ENCODE data around the gene USP5.
"Not testable (repeated sequence)": the region's sequence is repeated elsewhere in the genome, so short reads cannot be mapped to it uniquely, and the experiment has no call there.

Gene USP5

DNA sequence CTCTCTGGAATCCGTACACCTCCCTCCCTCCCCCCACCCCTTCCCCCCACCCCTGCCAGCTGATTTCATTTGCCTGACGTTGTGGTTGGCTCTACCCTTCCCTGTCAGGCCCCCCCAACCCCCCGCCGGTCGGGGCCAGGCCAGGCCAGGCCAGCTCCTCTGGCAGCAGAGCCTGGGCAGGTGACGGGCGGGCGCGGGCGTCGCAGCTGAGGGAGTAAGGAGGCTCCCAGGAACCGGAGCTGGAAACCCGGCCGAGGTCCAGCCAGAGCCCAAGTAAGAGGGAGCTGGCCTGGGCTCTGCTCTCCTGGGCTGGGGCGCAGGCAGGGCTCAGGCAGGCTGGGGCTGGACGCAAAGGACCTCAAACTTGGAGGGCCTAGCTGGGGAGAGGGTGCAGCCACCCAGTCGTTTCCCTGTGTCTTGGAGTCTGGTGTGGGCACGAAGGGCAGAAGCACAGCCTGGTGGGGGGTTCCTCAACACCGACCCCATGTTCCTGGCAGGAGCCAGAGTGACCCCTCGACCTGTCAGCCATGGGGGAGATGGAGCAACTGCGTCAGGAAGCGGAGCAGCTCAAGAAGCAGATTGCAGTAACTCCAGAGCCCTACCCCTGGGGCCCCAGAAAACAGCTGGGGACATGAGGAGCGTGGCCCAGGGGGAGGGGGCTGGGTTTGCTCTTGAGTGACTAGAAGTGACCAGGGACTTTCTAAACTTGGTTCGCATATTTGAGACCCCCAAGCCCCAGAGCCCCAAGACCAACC is 11.0 kb upstream of the USP5 start, which contains the start of gene GNB3:
TSS of gene GNB3 (plus strand) at position 165 of the 755 bp plus-strand sequence. CDS start at position 528, 363 bp downstream.
- DNase-seq (ENCODE audit: low spot score), result no peak

DNA sequence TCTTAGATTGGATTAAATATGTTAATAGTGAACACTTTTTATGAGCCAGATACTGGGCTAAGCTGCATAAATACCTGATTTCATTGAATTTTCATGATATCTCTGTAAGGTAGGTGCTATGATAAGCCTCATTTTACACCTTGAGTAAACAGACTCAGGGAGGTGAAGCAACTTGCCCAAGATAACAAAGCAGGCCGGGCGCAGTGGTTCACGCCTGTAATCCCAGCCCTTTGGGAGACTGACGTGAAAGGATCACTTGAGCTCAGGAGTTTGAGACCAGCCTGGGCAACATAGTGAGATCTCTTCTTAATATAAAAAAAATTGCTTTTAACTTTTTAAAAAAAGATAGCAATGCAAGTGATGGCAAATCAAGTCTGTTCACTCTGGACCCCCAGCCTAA is 9.9 kb upstream of the USP5 start:
- no peak for DNase-seq (ENCODE audit: low spot score)

DNA sequence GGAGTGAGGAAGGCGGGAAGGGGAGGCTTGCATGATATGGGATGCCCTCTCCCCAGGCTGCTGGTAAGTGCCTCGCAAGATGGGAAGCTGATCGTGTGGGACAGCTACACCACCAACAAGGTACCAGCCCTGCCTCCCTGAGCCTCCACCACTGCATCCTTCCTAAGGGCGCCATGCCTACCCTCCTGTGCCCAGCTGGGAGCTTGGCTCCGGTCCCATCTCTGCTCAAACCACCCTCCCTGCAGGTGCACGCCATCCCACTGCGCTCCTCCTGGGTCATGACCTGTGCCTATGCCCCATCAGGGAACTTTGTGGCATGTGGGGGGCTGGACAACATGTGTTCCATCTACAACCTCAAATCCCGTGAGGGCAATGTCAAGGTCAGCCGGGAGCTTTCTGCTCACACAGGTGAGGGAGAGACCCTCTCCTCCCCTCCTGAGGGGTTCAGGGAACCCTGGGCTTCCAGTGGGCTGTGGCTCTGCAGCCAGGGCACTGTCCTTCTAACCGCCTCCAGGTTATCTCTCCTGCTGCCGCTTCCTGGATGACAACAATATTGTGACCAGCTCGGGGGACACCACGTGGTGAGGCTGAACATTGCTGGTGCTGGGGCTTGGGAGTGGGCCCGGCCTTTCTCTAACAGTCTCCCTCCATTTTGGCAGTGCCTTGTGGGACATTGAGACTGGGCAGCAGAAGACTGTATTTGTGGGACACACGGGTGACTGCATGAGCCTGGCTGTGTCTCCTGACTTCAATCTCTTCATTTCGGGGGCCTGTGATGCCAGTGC is 8.6 kb upstream of the USP5 start:
- DNase-seq (ENCODE audit: low spot score), result no peak

DNA sequence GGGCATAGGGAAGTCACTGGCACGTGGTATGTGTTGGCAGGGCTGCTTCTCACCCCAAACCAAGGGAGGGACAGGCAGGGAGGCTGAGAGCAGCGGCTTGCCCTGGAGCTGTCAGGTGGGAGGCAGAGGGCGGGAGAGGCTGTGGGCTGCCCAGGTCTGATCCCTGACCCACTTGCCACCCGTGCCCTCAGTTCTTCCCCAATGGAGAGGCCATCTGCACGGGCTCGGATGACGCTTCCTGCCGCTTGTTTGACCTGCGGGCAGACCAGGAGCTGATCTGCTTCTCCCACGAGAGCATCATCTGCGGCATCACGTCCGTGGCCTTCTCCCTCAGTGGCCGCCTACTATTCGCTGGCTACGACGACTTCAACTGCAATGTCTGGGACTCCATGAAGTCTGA is 6.6 kb upstream of the USP5 start:
- no peak for DNase-seq (ENCODE audit: low spot score)

DNA sequence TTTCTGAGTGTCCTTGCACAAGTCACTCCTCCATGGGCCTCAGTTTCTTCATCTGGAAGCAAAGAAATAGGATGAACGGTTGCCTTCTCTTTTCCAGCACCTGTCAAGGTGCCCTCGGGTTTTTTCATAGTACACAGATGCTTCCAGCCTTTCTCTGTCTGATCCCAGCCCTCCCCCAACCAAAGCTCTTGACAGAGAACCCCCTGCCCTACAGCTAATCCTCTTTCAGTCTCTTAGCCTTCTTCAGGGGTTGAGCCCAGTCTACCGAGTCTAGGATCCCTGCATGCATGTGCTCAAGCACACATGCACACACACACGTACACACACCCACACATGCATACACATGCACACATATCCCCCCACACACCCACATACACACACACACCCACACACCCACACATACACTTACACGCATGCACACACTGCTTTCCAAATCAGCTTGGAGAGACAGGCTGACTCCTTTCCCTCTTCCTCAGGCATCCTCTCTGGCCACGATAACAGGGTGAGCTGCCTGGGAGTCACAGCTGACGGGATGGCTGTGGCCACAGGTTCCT is 5.6 kb upstream of the USP5 start:
- no peak for DNase-seq (ENCODE audit: low spot score)

DNA sequence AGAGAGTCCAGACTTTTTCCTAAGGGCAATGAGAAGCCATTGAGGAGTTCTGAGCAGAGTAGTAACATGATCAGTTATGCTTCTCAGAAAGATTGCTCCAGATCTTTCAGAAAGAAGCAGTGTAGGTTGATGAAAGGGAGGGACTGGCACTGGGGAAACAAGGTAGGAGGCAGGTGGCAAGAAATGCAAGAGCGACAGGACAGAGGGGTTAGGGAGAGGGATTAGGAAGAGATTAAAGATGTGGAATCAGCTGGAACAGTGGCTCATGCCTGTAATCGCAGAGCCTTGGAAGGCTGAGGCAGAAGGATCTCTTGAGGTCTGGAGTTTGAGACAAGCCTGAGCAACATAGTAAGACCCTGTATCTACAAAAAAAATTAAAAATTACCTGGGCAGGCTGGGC is 4.3 kb upstream of the USP5 start:
- no peak for DNase-seq (ENCODE audit: low spot score)

DNA sequence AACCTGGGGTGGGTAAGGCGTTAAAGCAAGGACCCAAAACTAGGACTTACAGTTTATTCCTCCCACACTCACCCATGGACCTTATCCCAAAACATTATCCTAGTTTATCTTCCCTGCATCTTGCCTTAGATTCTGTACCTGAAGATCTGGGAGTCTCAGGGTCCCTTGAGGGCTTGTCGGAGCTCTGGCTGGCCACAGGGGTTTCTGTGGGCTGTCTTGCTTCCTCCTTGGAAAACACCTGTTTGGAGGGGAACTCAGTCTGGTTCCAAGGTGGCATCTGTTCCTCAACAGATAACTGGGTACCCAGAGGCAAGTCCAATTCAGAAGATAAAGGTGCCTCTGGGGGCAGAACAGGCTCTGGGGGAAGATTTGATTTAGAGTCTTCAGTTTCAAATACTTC is 2.5 kb upstream of the USP5 start:
- DNase-seq (ENCODE audit: low spot score), result no peak

DNA sequence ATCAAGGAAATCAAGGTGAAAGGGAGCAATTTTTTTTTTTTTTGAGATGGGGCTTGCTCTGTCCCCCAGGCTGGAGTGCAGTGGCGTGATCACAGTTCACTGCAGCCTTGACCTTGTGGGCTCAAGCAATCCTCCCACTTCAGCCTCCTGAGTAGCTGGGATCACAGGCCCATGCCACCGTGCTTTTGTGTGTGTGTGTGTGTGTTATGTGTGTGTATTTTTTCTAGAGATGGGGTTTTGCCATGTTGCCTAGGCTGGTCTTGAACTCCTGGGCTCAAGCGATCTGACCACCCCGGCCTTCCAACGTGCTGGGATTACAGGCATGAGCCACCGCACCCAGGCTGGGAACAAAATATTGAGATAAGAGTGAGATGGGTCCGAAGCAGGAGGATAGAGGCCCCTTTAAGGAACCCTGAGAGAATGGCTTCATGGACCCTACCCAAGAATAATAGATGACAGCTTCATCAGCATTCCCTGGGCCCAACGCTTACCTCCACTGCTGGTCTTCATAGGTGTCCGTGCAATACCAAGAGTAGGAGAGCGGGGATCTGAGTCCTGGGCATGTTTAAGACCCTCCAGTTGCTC is 1.9 kb upstream of the USP5 start:
- DNase-seq (ENCODE audit: low spot score), result no peak

DNA sequence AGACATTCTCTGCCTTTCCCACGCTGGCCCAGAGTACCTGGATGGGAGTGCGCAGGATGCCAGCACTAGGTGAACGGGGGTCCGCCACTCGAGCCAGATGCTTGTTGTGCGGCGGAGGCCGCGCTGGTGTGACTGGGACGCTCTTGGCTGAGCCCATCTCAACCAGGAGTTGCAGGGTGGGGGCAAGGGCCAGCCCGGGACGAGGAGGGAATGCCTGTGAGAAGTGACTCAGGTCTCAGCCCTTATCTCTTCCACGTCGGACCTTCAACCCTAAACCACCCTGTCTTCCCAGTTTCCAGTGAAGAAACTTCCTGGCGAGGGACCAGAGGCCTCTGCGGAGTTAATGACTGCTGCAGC is 1.2 kb upstream of the USP5 start:
- DNase-seq (ENCODE audit: low spot score), result no peak

DNA sequence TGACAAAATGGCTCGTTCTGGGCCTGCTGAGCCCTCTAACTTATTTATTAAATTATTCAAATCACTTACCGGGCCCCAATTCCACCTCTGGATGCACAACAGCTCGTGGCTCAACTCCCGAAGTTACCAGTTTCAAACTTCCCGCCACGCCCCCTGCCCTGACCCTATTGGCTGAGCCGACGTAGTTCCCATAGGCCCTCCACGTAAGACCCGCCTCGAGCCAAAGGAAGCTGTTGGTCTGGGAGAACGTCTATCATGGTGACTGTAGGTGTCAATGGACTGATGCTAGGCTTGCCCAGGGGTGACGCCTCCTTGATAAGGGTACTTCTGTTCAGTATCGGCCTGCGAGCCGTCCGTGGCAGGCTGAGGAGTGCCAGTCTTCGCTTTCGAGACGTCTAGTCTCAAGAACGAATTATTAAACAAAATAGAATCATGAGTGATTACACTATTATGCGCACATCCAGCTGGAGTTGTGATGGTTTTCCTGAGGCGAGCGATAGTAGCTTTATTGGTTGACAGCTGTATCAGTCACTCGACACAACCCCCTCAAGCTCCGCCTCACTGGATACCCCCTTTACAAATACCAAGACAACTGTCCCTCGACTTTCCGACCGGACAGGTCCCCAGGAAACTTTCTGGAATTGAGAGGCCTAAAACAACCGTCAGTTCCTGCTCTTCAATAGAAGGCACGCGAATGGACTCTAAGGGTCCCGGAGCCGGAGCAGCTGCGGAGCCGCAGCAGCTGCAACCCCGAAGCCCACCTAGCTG is 613 bp upstream of the USP5 start, which contains the start of gene CDCA3:
TSS of gene CDCA3 (minus strand) at position 134 of the 768 bp plus-strand sequence. CDS start 334 bp downstream, outside the sequence.
- DNase-seq (ENCODE audit: low spot score), result peak; percentile 100

DNA sequence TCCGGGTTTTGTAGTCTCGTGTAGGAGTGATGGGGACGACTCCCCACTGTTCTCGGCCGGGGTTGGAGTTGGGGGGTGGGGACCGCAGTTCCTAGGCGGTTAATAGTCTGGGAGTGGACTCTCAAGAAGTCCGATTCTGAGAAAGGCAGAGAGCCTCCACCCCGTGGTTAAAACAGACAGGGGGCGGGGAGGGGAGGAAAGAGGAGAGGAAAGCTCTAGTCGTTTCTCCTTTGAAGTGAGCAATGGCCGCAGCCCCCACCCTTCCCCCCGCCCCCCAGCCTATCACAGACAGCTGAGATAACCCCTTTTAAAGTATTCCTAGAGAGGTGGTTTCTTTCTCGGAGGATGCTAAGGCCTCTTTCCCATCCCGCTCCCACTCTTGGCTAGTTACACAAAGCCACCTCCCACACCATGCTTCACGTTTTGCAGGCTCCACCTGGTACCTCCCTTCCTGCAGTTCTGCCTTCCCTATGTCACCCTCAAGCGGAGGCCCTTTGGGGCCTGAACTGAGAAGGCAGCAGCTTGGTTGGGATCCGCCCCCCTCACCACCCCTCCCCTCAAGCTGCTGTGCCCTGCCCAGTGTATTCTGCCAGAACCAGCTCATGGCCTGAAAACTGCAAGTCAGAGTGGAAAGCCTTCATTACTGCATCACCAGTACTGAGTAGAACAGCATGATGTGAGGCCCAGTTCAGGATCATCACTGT is 853 bp downstream of the USP5 start:
- peak; percentile 37 for DNase-seq (ENCODE audit: low spot score)

DNA sequence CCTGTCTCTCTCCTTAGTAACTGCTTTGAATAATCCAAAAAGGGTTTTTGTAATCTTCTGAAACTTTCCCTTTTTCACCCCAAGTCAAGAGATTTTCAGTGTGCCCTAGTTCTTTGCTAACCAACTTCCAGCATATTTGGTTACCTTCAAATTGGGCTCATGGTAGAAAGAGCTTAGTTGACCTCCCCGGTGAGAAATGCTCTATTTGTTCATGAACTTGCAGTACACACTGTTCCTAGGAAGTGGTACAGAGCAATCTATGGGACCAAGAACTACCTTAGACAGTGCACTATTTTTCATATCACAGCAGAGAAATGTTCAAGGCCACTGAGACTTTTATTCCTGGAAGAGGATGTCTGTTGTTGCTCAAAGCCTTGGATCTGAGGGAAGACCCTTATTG is 1.7 kb downstream of the USP5 start:
- DNase-seq (ENCODE audit: low spot score), result no peak

DNA sequence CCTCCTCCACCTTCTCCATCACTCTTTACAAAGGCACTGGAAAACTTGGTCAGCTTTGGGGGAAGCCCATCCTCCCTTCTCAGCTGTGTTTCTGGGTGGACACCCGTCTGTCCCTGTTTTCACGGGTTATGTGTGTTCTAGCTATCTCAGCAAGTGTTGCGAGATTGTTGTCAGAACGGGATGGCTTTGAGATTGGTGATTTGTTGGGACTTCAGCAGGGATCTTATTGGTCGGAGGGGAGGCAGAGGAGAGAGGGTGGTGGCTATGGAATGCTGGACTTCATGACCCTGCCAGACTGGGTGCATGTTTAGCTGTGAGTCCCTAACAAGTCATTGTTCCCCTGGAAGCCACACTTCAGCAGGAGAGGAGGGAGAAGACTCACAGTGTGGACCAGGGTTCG is 2.1 kb downstream of the USP5 start:
- no peak for DNase-seq (ENCODE audit: low spot score)

DNA sequence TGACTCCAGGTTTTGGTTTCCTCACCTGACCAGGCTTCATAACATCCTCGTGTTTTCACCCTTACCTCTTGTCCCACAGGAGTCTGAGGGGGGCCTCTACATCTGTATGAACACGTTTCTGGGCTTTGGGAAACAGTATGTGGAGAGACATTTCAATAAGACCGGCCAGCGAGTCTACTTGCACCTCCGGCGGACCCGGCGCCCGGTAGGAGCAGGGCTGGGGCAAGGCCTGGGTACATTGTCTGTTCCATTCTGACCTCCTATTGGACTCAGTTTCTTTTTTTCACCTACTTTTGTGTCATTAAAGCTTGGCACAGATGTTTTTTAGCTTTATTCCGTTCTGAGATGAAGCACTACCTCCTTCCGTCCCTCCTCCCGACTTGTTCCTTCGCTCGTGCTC is 3.4 kb downstream of the USP5 start:
- DNase-seq (ENCODE audit: low spot score), result no peak

DNA sequence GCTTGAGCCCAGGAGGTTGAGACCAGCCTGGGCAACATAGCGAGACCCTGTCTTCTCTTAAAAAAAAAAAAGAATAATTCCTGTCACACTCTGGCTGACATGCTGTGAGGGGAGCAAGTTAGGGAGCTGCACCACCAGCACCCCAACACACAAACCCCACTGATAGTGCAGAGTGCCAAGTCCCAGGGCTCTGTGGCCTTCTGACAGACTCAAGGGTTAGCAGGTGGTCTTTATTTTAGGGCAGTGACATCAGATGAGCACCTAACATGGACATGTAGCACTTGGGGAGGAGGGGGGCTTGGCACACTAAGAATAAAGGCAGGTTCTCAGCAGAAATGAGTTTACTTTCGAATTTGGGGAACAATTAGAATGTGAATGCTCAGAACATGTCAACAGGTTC is 6.8 kb downstream of the USP5 start:
- no peak for DNase-seq (ENCODE audit: low spot score)

DNA sequence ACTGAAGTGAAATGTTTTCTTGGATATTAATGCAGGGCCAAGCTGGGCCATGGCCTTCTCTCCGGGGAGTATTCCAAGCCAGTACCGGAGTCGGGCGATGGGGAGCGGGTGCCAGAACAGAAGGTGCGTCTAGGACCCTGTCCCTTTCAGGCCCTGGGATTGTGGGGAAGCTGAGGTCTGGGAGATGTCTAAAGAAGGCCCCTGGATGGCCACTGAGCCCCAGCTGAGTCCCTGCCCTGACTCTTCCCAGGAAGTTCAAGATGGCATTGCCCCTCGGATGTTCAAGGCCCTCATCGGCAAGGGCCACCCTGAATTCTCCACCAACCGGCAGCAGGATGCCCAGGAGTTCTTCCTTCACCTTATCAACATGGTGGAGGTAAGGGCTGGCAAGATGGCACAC is 8.2 kb downstream of the USP5 start:
- DNase-seq (ENCODE audit: low spot score), result no peak

DNA sequence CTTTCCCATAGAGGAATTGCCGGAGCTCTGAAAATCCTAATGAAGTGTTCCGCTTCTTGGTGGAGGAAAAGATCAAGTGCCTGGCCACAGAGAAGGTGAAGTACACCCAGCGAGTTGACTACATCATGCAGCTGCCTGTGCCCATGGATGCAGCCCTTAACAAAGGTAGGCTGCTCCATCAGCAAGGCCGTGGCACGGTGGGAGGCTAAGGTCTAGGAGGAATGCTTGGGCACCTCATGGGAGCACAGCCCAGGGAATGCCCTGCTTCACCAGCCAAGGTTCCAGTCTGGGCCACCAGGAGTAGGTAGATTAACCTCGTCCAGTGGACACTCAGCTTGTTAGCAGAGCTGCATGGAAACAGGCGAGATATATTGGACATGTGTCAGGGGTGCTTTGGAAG is 9.0 kb downstream of the USP5 start:
- no peak for DNase-seq (ENCODE audit: low spot score)

DNA sequence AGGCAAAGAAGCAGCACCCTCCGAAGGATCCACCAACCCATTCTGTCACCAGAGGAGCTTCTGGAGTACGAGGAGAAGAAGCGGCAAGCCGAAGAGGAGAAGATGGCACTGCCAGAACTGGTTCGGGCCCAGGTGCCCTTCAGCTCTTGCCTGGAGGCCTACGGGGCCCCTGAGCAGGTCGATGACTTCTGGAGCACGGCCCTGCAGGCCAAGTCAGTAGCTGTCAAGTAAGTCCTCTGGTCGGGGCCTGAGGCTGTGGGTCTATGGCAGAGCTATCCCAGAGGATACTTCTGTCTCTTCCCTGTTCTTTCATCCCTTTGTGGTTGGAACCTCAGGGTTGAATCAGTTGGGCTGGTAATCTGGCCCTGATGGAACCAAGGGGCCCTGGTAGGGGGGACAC is 9.4 kb downstream of the USP5 start:
- no peak for DNase-seq (ENCODE audit: low spot score)

DNA sequence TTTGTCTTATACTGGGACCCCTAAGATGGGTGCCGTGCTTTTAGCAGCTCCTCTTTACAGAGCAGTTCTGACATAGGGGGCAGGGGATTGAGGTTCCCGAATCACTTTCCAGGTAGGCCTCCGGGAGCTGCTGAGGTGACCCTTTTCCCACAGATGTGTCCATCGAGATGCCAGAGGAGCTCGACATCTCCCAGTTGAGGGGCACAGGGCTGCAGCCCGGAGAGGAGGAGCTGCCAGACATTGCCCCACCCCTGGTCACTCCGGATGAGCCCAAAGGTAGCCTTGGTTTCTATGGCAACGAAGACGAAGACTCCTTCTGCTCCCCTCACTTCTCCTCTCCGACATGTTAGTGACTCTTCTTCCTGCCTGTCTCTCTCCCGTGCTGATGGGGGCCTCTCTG is 11.1 kb downstream of the USP5 start:
- DNase-seq (ENCODE audit: low spot score), result no peak

DNA sequence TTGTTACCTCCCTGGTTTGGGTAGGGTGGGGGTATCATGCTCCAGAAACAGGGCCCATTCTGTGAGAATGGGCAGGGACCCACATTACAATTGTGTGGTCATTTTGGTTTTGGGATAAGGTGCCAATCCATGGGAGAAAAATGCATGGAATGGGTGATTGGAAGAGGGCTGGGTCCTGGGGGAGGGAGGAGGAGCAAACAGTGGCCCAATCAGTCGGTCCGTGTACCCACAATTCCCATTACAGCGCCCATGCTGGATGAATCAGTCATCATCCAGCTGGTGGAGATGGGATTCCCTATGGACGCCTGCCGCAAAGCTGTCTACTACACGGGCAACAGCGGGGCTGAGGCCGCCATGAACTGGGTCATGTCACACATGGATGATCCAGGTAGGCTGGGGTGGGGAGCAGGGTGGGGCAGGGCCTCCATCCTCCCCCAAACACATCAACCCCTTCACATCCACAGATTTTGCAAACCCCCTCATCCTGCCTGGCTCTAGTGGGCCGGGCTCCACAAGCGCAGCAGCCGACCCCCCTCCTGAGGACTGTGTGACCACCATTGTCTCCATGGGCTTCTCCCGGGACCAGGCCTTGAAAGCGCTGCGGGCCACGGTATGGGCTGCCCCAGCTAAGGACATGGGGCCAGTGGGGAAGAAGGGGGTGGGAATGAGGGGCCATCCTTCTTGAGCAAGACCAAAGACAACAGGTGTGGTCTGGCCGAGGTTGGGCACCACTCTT is 11.8 kb downstream of the USP5 start:
- no peak for DNase-seq (ENCODE audit: low spot score)

DNA sequence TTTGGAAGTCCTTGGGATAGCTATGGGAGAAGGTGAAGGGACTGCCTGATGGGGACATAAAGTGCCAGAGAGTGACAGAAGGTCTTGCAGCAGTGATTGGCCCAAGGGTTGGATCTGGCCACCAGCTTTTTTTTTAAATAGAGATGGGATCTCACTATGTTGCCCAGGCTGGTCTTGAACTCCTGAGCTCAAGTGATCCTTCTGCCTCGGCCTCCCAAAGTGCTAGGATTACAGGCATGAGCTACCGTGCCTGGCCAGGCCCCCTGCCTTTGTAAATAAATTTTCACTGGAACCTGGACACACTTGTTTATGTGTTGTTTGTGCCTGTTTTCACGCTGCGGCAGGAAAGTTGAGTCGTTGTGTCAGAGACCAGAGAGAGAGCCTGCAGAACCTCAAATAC is 13.4 kb downstream of the USP5 start:
- not testable (repeated sequence) for DNase-seq (ENCODE audit: low spot score)

Measured in LoVo (cell line).